Immature natural killer cell (primary cell): ENCODE data around the gene ADGRL1. TPM values are rescaled to one million over a fixed set of nuclear protein-coding genes. Genes with fewer than 3 reads are reported as not detected.

Source experiments
- DNase-seq, 3 donors: peaks; one replicate each; pipeline ENCODE4 v3.0.0; 2022; ENCODE audit warnings: mixed read lengths in 1 of 3
- H3K27ac Mint-ChIP-seq, 6 donors: one replicate each; pipeline ENCODE4 v1.8.0; 2020; ENCODE audit warnings: mixed read lengths in 6 of 6, mild to moderate bottlenecking in 5 of 6, inconsistent platforms in 4 of 6, moderate library complexity in 3 of 6
- H3K27me3 Mint-ChIP-seq, 3 donors: one replicate each; pipeline ENCODE4 v1.8.0; 2020 to 2021; ENCODE audit warnings: low read depth in 3 of 3, mild to moderate bottlenecking in 3 of 3, mixed read lengths in 3 of 3, moderate library complexity in 3 of 3, inconsistent platforms in 1 of 3
- H3K36me3 Mint-ChIP-seq, 3 donors: one replicate each; pipeline ENCODE4 v1.8.0; 2020; ENCODE audit warnings: mixed read lengths in 3 of 3, inconsistent platforms in 2 of 3, mild to moderate bottlenecking in 2 of 3
- H3K4me1 Mint-ChIP-seq, 2 donors: one replicate each; pipeline ENCODE4 v1.8.0; 2020; ENCODE audit warnings: inconsistent platforms in 2 of 2, mild to moderate bottlenecking in 2 of 2, mixed read lengths in 2 of 2, moderate library complexity in 1 of 2
- H3K4me3 Mint-ChIP-seq, 5 donors: one replicate each; pipeline ENCODE4 v1.8.0; 2020; ENCODE audit warnings: mild to moderate bottlenecking in 5 of 5, mixed read lengths in 5 of 5, inconsistent platforms in 3 of 5, moderate library complexity in 3 of 5
- H3K9me3 Mint-ChIP-seq, 6 donors: one replicate each; pipeline ENCODE4 v1.8.0; 2020; ENCODE audit warnings: mild to moderate bottlenecking in 6 of 6, mixed read lengths in 6 of 6, inconsistent platforms in 4 of 6, moderate library complexity in 3 of 6
- polyA plus RNA-seq, 3 donors: library from polyadenylated mRNA; unstranded; fragments of 300-500 nt; fragmentation: Illumina TruSeq; gene quantifications; one replicate each; pipeline ENCODE4 v1.2.3, GENCODE V29; 2021

ADGRL1 gene
- polyA plus RNA-seq, 3 donors from 2014 or later = 0.52 to 2.1 (median 0.53) TPM

- DNase-seq = no peak
- H3K4me3 Mint-ChIP-seq = no peak overlapping the region
- no peaks in the 10 kb centered on the region for H3K36me3 Mint-ChIP-seq
- H3K27ac Mint-ChIP-seq = no peak overlapping the region
- H3K9me3 Mint-ChIP-seq = peaks cover 0 to 1% (median 0%) of the 10 kb centered on the region in 6 donors
- peaks cover 0 to 2% (median 2%) of the 10 kb centered on the region in 3 donors for H3K27me3 Mint-ChIP-seq
- peaks cover 17 to 21% of the 10 kb centered on the region in 2 donors for H3K4me1 Mint-ChIP-seq
Measured at GRCh38 chr19:14112051-14112808, 93.7 kb downstream of the ADGRL1 start.

- H3K4me3 Mint-ChIP-seq = no peak overlapping the region
- no peaks in the 10 kb centered on the region for H3K36me3 Mint-ChIP-seq
- peaks cover 12 to 15% of the 10 kb centered on the region in 2 donors for H3K4me1 Mint-ChIP-seq
- H3K27me3 Mint-ChIP-seq = peaks cover 0 to 2% (median 1%) of the 10 kb centered on the region in 3 donors
- peaks cover 0 to 1% (median 0%) of the 10 kb centered on the region in 6 donors for H3K9me3 Mint-ChIP-seq
- no peak overlapping the region for H3K27ac Mint-ChIP-seq
- no peak for DNase-seq
Measured at GRCh38 chr19:14111486-14111885, 94.5 kb downstream of the ADGRL1 start.

GRCh38 chr19:14110650-14111049 lies 95.3 kb downstream of the ADGRL1 start:
- Mint-ChIP-seq H3K4me3 (no peak overlapping the region), H3K36me3 (peaks cover 0 to 3% (median 0%) of the 10 kb centered on the region in 3 donors), H3K27me3 (peaks cover 0 to 2% (median 0%) of the 10 kb centered on the region in 3 donors), H3K4me1 (peaks cover 3 to 9% of the 10 kb centered on the region in 2 donors), H3K27ac (peak overlapping the region in 1 of 6 donors; percentile 50), H3K9me3 (peaks cover 0 to 1% (median 0%) of the 10 kb centered on the region in 6 donors)
- no peak for DNase-seq

GRCh38 chr19:14107581-14108461 lies 98.1 kb downstream of the ADGRL1 start:
- Mint-ChIP-seq H3K4me3 (no peak overlapping the region), H3K36me3 (peaks cover 0 to 8% (median 0%) of the 10 kb centered on the region in 3 donors), H3K27ac (no peak overlapping the region), H3K9me3 (no peaks in the 10 kb centered on the region), H3K27me3 (no peaks in the 10 kb centered on the region), H3K4me1 (peaks cover 0 to under 1% of the 10 kb centered on the region in 2 donors)
- no peak for DNase-seq

GRCh38 chr19:14106840-14107239 lies 99.1 kb downstream of the ADGRL1 start:
- DNase-seq = no peak
- no peak overlapping the region for H3K4me3 Mint-ChIP-seq
- H3K36me3 Mint-ChIP-seq = peaks cover 0 to 8% (median 0%) of the 10 kb centered on the region in 3 donors
- no peak overlapping the region for H3K27ac Mint-ChIP-seq
- H3K27me3 Mint-ChIP-seq = no peaks in the 10 kb centered on the region
- H3K4me1 Mint-ChIP-seq = no peaks in the 10 kb centered on the region
- H3K9me3 Mint-ChIP-seq = no peaks in the 10 kb centered on the region

- no peaks in the 10 kb centered on the region for H3K4me1 Mint-ChIP-seq
- H3K27me3 Mint-ChIP-seq = no peaks in the 10 kb centered on the region
- peaks cover 3 to 12% (median 3%) of the 10 kb centered on the region in 3 donors for H3K36me3 Mint-ChIP-seq
- H3K9me3 Mint-ChIP-seq = no peaks in the 10 kb centered on the region
- DNase-seq = no peak
- no peak overlapping the region for H3K4me3 Mint-ChIP-seq
- no peak overlapping the region for H3K27ac Mint-ChIP-seq
Measured at GRCh38 chr19:14105680-14106079, 100.3 kb downstream of the ADGRL1 start.

GRCh38 chr19:14103310-14103709 lies 102.7 kb downstream of the ADGRL1 start:
- no peaks in the 10 kb centered on the region for H3K27me3 Mint-ChIP-seq
- H3K9me3 Mint-ChIP-seq = no peaks in the 10 kb centered on the region
- no peak overlapping the region for H3K4me3 Mint-ChIP-seq
- no peak for DNase-seq
- no peaks in the 10 kb centered on the region for H3K4me1 Mint-ChIP-seq
- peaks cover 4 to 13% (median 5%) of the 10 kb centered on the region in 3 donors for H3K36me3 Mint-ChIP-seq
- no peak overlapping the region for H3K27ac Mint-ChIP-seq

GRCh38 chr19:14102756-14103155 lies 103.2 kb downstream of the ADGRL1 start:
- Mint-ChIP-seq H3K4me1 (no peaks in the 10 kb centered on the region), H3K4me3 (no peak overlapping the region), H3K9me3 (no peaks in the 10 kb centered on the region), H3K36me3 (peaks cover 4 to 17% (median 5%) of the 10 kb centered on the region in 3 donors), H3K27me3 (no peaks in the 10 kb centered on the region), H3K27ac (no peak overlapping the region)
- DNase-seq = no peak

- no peaks in the 10 kb centered on the region for H3K4me1 Mint-ChIP-seq
- no peaks in the 10 kb centered on the region for H3K27me3 Mint-ChIP-seq
- H3K4me3 Mint-ChIP-seq = no peak overlapping the region
- no peak for DNase-seq
- H3K36me3 Mint-ChIP-seq = peaks cover 4 to 19% (median 5%) of the 10 kb centered on the region in 3 donors
- H3K9me3 Mint-ChIP-seq = no peaks in the 10 kb centered on the region
- no peak overlapping the region for H3K27ac Mint-ChIP-seq
Measured at GRCh38 chr19:14102102-14102696, 103.8 kb downstream of the ADGRL1 start.

- Mint-ChIP-seq H3K4me1 (no peaks in the 10 kb centered on the region), H3K27me3 (no peaks in the 10 kb centered on the region), H3K4me3 (no peak overlapping the region), H3K9me3 (no peaks in the 10 kb centered on the region), H3K27ac (no peak overlapping the region), H3K36me3 (peaks cover 4 to 24% (median 5%) of the 10 kb centered on the region in 3 donors)
- no peak for DNase-seq
Measured at GRCh38 chr19:14101003-14101545, 104.9 kb downstream of the ADGRL1 start.

Other genes with a start within 250 kb of the ADGRL1 start
- 1 to 10 TPM in 1 of 3 donors, under 1 TPM in 2; 0.21 to 1.5 (median 0.66) TPM for gene RFX1, start 199.8 kb downstream of the ADGRL1 start, polyA plus RNA-seq
- gene RLN3, start 178.0 kb downstream of the ADGRL1 start, polyA plus RNA-seq = not detected
- gene IL27RA, start 174.4 kb downstream of the ADGRL1 start, polyA plus RNA-seq = 10 to 100 TPM; 58.6 to 86.4 (median 69.9) TPM
- not detected for gene PALM3, start 144.1 kb downstream of the ADGRL1 start, polyA plus RNA-seq
- gene MISP3, start 133.4 kb downstream of the ADGRL1 start, polyA plus RNA-seq = 1 to 10 TPM in 2 of 3 donors, under 1 TPM in 1; 0.62 to 2.9 (median 2.1) TPM
- gene C19orf67, start 120.4 kb downstream of the ADGRL1 start, polyA plus RNA-seq = not detected
- 1 to 10 TPM in 2 of 3 donors, not detected in 1; 1.6 to 3.1 TPM for gene SAMD1, start 115.4 kb downstream of the ADGRL1 start, polyA plus RNA-seq
- 1 to 10 TPM in 2 of 3 donors, under 1 TPM in 1; 0.64 to 1.7 (median 1.4) TPM for gene PRKACA, start 88.4 kb downstream of the ADGRL1 start, polyA plus RNA-seq
- 10 to 100 TPM in 1 of 3 donors, 1 to 10 TPM in 2; 7.0 to 11.8 (median 9.7) TPM for gene ASF1B, start 69.6 kb downstream of the ADGRL1 start, polyA plus RNA-seq
- gene ADGRE5, start 175.3 kb upstream of the ADGRL1 start, polyA plus RNA-seq = 100 to 1,000 TPM; 360 to 783 (median 485) TPM
- 100 to 1,000 TPM; 117 to 177 (median 144) TPM for gene DDX39A, start 213.2 kb upstream of the ADGRL1 start, polyA plus RNA-seq
- 10 to 100 TPM; 74.3 to 94.6 (median 84.7) TPM for gene PKN1, start 227.1 kb upstream of the ADGRL1 start, polyA plus RNA-seq